GM23338 (cell line): ENCODE data around the gene DCST1.

Source experiments
- CREB1 ChIP-seq: fragments of 250-450 bp; sonication (Bioruptor Pico); IDR thresholded peaks from 2 replicates; pipeline ENCODE4 v1.5.0; 2020; ENCODE audit warnings: low read depth, mild to moderate bottlenecking, moderate library complexity
- EZH2 ChIP-seq: fragments of 200-600 bp; sonication (generic); IDR thresholded peaks from one replicate; pipeline ENCODE4 v1.8.0; 2017; ENCODE audit warnings: antibody characterized with exemption, mild to moderate bottlenecking, low read depth; ENCODE audit not compliant: unreplicated experiment
- EZH2phosphoT487 ChIP-seq: fragments of 200-600 bp; sonication (generic); IDR thresholded peaks from one replicate; pipeline ENCODE4 v1.8.1; 2018; ENCODE audit warnings: antibody characterized with exemption; ENCODE audit not compliant: unreplicated experiment
- NANOG ChIP-seq: IDR thresholded peaks from 2 replicates; pipeline ENCODE4 v1.6.1; 2016; ENCODE audit warnings: antibody characterized with exemption, borderline replicate concordance
- POLR2AphosphoS5 ChIP-seq: IDR thresholded peaks from 2 replicates; pipeline ENCODE4 v1.6.1; 2016; ENCODE audit warnings: antibody characterized with exemption, low read depth
- TF ChIP-seq, protein P1 (sequence below), 2 experiments: fragments of 200-600 bp in 1 of 2; sonication (generic) in 1 of 2; conservative IDR thresholded peaks; 2 replicates each; pipeline versions ENCODE4 v1.5.1 to v1.6.1; 2016 to 2017; ENCODE audit warnings: antibody characterized with exemption in 2 of 2, low read depth in 2 of 2, mild to moderate bottlenecking in 2 of 2, moderate library complexity in 1 of 2

DNA sequence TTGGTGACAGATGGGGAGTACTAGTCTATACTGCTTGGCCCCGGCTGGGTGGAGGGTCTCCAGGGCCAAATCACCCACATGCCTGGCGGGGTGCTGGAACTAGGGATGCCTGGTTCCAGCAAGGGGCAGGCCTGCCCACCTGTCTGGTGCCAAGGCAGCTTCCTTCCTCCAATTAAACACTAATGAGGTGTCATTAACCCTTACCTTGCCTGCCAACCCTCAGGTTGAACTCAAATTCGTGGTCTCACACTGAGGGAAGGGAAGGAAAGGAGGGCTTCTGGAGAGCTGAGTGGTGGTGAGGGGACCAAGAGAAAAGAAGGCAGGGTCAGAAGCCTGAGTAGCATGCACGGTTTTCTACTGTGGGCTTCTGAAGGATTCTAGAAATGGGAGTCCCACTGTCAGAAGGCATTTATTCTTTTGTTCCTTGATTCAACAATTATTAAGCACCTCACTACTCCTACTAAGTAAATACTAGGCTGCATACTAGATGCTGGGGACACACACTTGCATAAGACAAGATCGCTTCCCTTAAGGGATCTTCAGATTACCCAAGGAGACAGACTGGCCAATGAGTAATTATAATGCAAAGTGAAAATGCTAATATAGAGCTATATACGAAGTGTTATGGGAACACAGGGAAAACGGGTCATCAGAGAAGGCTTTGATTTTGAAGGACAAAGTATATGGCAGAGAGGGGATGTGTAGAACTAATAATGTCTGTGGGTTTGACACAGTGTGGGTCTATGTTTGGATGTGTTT is 39.1 kb downstream of the DCST1 start:
- no peak for TF ChIP-seq POLR2AphosphoS5
- TF ChIP-seq, protein P1, sequence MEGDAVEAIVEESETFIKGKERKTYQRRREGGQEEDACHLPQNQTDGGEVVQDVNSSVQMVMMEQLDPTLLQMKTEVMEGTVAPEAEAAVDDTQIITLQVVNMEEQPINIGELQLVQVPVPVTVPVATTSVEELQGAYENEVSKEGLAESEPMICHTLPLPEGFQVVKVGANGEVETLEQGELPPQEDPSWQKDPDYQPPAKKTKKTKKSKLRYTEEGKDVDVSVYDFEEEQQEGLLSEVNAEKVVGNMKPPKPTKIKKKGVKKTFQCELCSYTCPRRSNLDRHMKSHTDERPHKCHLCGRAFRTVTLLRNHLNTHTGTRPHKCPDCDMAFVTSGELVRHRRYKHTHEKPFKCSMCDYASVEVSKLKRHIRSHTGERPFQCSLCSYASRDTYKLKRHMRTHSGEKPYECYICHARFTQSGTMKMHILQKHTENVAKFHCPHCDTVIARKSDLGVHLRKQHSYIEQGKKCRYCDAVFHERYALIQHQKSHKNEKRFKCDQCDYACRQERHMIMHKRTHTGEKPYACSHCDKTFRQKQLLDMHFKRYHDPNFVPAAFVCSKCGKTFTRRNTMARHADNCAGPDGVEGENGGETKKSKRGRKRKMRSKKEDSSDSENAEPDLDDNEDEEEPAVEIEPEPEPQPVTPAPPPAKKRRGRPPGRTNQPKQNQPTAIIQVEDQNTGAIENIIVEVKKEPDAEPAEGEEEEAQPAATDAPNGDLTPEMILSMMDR (conservative IDR thresholded peaks at IDR 0.05; ENCODE audit: low read depth in 2 of 2), result no peak
- TF ChIP-seq NANOG, result no peak
- no peak for TF ChIP-seq EZH2phosphoT487
- TF ChIP-seq CREB1 (CRISPR knock-in tag), result no peak
- TF ChIP-seq EZH2, result no peak
